GM21737 (cell line): ENCODE results near the gene CPM.
"Not testable (repeated sequence)": the region's sequence is repeated elsewhere in the genome, so short reads cannot be mapped to it uniquely, and the experiment has no call there.

Source experiments
- ATAC-seq: cut with Tn5 transposase; IDR thresholded peaks from one replicate; pipeline ENCODE4 v1.9.1; 2021; ENCODE audit warnings: mild to moderate bottlenecking, moderate library complexity; ENCODE audit not compliant: unreplicated experiment

The CPM gene

DNA sequence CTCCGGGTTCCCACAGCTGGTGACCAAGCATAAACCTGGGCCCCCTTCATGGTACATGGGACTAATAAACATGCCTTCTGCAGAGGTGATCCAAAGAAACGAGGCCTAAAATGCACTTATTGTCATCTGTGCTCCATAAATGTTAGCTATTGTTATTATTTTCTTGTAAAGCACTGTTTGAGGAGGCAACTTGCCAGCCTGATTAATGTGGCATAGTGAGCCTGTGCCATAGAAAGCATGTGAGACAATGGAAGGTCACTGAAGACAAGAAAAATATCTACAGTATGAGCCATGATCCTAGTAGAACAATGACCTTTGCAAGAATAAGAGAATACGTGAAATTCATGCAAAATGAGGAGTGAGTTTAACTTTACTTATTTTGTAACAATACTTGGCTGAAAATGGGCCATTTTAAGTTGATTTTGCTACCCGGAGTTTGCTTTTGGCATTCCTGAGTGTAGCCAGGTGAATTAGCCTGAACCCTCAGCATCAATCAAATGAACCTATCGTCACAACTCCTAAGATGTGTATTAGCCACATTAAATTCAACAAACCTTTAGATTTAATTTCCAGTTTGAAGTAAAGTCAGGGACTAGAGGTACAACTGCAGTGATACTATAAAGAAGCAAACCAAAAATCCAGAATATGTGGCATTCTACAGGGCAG lies 52.2 kb downstream of the CPM start:
- ATAC-seq = no peak

DNA sequence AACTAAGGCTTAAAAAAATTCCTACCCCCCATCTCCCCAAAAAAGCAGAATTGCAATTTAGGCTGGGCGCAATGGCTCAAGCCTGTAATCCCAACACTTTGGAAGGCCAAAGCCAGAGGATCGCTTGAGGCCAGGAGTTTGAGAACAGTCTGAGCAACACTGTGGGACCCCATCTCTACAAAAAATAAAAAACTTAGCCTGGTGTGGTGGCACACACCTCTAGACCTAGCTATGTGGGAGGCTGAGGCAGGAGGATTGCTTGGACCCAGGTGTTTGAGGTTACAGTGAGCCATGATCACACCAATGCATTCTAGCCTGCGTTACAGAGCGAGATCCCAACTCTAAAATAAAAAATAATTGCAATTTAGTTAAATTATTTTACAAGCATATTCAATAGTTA lies 54.1 kb downstream of the CPM start:
- no peak for ATAC-seq

DNA sequence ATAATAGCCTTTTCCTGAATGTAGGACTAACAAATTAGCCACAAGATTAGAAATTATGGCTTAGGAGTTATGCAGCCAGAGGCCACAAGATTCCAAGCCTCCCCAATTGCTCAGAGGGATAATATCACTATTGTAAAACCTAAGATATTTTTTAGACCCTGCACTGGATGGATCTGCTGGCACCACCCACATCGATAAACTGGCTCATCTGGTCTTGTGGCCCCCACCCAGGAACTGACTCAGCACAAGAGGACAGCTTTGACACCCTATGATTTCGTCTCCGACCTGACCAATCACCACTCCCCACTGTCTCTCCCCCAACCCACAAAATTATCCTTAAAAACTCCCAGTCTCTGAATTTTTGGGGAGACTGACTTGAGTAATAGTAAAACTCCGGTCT lies 54.7 kb downstream of the CPM start:
- no peak for ATAC-seq

DNA sequence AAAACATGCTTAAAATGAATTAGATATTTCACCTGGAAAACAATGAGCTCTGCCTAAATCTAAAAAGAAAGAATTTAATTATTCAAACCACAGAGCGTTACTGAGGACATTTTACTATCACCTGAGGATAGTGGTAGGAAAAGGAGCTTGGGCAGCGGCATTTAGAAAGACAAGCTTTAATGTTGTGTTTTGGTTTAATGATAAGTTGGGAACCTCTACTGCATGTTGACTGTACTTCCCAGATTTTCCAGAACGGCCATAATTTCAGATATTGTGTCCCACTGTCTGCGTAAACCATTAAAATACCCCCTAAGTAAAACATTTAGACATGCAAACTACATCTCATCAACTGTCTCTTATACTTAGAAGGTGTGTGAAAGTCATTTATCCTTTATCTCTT lies 55.4 kb downstream of the CPM start:
- no peak for ATAC-seq

DNA sequence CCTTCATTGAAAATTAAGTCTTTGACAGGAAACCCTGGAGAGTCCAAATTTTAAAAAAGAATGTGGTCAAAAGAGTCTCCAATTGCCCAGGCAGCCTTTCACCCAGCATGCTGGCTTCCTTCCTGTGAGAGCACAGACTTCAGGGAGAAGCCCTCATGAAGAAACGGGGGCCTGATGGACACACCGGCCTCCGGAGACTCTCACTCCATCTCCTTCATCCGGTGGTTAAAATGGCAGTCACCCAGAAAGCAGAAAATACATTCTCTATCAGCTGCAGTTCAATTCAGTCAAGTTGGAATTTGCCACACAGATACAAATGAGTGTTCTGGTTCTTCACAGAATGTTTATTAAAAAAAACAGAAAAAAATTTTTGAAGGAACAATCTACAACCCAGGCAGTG lies 56.5 kb downstream of the CPM start:
- ATAC-seq = no peak

DNA sequence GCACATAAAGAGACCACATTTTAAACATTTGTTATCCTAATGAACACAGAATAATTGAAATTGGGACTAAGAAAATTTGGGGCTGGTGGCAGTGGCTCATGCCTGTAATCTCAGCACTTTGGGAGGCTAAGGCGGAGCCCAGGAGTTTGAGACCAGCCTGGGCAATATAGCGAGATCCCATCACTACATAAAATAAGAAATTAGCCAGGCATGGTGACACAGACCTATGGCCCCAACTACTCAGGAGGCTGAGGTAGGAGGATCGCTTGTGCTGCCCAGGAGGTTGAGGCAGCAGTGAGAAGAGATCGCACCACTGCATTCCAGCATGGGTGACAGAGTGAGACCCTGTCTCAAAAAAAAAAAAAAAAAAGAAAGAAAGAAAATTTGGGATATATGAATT lies 59.7 kb downstream of the CPM start:
- no peak for ATAC-seq

DNA sequence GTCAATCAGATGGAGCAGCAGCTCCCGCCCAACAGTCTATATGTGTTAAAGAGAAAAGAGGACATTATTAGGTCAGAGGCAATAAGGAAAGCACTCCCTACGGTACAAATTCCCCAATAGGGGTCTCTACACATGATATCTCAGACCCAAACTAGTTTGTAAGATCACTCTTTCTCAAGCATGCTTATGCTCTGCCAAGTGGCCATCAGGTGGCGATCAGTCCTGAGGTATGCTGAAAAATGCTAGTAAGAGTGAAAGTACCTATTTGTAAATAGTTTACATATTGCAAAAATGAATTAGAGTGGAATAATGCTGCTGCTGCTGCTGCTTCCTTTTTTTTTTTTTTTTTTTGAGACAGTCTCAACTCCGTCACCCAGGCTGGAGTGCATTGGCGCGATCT lies 61.0 kb downstream of the CPM start:
- ATAC-seq = no peak

DNA sequence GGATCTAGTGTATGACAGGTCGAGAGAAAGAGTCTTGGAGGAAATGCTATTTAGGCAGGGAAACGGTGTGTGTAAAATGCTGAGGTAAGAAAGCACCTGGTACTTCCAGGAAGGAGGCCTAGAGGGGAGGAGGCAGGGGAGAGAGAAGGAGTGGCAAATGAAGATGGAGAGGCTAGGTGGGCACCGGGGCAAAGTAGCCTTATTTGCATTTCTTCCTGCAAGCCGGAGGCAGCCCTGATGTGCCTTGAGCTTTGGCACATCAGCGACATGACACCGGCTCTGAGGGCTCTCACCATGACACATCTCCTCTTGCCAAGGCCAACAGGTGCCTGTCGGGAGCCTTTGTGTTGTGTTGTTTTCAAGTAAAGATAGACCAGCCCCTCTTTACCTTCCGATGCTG lies 61.6 kb downstream of the CPM start:
- no peak for ATAC-seq

DNA sequence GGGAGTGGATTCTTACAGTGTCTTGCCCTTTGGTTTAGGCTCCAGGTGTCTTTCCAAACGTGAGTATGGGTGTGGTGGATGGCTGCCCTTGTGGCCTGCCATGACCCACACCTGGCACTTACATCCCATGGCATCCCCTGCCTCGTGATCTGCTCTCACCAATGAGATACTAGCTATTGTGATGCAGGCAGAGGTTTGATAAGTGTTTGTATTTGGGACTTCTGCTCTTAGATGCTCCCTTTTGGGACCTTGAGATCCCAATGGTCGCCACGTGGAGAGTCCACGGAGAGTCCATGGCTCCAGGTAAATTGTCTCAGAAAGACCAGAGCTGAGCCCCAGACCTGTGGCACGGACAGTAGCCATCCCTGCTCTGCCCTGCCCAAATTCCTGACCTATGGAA lies 62.5 kb downstream of the CPM start:
- no peak for ATAC-seq

DNA sequence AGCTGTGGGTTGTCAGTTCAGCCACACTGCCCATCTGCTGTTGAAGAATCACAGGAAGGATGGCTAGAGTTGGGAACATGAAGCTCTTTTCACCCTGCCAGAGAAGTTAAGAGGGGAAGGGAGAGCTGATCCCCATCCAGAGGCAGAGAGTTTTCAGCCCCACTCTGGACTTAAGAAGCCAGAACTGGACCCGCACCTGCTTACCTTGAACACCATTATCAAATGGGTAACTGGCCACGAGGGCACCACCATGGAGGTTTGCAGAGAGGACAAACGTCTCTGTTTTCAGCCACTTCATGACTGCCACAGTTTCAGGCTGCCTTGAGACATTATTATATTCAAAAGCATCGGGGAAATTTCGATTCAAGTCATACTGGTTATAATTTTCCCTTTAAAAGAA lies 63.0 kb downstream of the CPM start:
- ATAC-seq = no peak

DNA sequence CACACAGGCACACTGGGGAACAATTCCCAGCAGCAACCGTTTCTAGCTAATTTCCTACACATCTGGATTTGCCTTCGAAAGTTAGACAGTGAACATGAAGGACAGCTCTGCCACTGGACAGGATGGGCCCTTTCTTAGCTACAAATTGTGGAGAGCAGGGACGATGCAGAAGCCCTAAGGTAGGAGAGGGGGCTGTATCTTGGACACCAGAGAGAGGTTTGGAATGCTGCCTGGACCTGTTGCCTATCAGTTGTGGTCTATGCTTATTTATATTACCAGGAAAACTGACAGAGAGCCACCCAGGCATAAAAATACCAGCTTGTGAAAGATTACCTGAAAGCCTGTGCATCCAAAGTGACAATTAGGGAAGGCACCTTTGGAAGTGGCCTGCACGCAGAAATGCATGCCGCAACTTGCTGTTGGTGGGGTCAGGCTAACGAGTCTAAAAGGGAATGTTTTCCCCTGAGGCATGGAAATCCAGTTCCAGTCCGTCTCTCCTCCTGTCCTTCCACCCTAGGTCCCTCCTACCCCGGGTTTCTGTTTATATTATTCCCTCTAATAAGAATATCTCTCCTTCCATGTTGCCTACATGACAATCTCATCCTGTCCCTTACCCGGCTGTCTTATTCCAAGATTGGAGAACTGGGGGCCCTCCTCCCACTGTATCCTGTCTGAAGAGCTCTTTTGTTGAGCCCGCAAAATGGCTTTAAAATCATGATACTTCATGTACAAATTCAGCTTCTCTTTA lies 64.8 kb downstream of the CPM start:
- ATAC-seq = no peak

DNA sequence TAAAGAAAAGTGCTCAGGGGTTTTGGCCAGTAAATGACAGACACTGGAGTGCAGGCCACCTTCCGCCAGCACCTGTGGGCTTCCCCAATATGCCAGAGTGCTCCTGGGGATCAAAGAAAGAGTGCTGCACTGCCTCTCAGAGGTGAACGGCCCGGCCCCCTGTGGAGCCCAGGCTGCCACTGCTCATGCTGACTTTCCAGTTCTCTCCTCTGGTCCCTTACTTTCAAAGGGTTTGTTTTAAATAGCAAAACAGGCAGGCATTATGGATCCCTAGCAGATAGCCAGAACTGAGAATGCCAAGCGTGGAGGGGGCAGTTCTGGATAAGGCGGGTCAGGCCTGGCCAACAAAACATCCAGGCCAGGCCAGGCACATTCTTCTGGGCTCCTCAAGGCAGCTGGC lies 65.4 kb downstream of the CPM start:
- ATAC-seq = no peak

DNA sequence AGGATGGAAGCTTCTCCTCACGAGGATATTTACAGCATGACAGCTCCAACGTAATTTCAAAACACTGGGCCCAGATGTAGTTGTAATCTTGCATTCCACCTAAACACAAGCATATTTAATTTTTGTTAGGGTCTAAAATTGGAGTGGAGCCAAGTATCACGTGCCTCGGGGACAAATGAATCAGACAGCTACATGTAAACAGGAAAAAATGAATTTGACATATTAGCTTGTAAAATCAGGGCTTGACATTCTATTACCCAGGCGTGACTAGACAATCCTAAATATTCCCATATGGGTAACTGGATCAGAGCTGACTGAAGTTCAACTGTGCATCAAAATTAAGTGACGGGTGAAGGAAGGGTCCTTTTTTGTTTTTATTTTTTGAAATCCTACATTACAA lies 66.0 kb downstream of the CPM start:
- no peak for ATAC-seq

DNA sequence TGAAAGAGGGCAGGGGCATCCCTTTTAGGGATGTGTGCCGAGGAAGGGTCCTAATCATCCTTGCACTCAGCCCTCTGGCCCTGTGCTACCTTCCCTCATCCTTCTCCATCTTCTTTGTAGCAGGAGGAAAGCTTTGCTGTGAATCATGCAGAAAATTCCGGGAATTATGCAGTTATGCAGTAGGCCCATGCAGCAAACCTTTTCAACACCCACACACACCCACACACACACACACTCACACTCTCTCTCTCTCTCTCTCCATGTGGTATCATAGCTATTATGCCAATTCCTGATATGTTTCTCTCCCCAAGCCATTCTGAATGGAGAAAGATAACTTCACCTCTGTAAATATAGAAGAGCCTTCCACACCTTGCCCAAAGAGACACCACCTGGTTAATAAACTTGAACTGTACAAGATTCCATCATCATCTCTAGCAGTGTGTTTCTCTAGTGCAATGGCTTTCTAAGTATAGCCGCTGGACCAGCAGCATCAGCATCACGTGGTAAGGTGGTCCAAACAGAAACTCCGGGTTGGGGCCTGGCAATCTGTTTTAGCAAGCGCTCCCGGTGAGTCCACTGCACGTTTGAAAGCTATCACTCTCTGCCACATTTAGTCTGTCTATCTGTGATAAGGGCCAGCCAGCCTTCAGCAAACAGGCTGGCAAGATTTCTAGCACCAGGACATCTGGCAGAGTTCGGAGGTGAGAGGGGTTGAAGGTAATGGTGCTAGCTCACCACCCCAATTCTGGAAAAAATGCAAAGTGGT lies 67.4 kb downstream of the CPM start:
- ATAC-seq = no peak

DNA sequence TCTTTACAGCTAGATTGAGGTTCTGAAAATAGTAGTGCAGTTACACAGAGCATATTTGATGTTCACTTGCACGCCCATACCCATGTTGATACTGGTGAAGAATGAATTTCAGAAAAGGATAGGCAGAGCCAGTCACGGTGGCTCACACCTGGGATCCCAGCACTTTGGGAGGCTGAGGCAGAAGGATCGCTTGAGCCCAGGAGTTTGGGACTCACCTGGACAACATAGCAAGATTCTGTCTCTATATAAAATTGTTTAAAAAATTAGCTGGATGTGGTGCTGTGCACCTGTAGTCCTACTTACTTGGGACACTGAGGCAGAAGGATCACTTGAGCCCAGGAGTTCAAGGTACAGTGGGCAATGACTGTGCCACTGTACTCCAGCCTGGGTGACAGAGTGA lies 68.4 kb downstream of the CPM start:
- no peak for ATAC-seq

DNA sequence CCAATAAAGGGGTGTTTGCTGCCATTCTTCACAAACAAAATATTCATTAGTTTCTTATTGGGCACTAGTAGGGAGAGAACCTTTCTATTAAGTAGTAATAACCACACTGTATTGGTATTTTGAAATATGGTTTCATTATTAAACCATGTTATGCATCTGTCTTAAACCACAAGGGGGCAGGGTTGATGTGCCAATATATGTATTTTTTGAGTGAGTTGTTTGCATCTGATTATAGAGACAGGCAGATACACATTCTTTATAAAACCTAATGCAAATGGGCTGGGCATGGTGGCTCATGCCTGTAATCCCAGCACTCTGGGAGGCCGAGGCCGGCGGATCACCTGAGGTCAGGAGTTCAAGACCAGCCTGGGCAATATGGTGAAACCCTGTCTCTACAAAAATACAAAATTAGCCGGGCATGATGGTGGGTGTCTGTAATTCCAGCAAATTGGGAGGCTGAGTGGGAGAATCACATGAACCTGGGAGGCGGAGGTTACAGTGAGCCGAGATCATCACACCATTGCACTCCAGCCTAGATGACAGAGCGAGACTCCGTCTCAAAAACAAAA lies 69.0 kb downstream of the CPM start:
- not testable (repeated sequence) for ATAC-seq

DNA sequence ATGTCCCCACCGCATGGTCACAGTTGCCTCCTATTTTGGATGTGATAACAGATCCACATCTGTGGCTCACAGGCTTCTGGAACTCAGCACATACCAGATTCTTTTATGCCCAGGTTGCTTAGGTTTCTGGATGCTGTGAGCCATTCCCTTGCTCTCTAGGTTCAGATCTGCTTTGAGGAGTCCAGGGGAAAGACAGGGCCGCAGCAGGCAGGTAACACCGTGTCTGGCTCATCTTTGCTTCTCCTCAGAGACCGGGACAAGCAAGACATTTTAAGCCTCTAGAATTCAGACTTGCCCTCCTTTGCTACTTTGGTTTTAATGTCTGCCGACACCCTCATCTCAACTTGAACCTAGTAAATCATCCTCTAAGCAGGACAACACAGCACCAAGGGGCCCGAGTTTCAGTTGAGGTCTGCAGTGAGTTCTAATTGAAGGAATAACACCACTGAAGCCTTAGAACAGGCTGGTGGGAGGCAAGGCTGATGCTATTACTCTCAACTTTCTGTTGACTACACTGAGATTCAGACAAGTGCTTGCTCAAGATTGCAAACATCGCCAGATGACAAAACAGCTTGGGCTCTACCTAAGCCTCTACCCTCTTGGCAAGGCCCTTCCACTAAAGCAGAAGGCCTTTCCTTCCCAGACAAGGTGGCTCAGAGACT lies 69.7 kb downstream of the CPM start:
- no peak for ATAC-seq

DNA sequence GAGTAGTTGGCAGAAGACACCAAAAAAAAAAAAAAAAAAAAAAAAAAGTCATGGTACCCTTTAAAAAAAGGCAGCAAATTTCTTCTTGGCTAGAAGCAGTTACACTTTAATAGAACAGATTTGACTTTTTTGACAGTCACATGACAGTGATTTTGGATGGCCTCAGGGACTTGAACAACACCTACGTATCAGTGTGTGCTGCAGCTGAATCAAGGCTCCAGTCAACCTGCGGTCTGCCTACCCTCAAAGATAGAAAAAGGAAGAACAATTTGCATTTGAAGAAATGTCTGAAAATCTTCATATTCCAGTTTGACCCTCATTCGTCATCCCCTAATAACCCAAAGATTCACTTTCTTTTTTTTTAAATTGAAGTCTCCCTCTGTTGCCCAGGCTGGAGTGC lies 71.1 kb downstream of the CPM start:
- no peak for ATAC-seq

DNA sequence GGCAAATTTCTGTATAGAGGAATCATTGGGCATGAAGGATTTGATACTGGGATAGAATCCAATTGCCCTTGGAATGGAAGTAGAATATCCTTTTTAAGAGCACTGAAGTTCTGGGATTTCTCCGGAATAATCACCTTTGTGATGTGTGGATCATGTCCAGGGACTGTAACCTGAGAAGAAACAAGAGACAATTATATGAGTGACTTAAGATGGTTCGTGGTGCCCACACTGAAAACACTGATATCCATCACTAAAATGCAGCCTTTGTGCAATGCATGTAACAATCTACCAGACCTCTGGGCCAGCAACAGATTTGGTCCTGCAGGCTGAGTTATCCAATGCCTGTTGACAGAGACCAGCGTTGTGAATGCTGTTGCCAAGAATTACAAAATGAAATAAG lies 76.5 kb downstream of the CPM start:
- ATAC-seq = no peak

DNA sequence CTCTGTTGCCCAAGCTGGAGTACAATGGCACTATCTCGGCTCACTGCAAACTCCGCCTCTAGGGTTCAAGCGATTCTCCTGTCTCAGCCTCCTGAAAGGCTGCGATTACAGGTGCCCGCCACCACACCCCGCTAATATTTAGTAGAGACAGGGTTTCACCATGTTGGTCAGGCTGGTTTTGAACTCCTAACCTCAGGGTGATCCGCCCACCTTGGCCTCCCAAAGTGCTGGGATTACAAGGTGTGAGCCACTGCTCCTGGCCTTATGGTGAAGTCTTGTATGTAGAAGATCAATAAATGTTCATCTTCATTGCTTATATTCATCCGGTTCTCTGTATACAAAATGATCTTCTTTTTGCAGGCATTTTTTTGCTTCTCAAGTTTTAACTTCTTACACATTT lies 77.2 kb downstream of the CPM start:
- no peak for ATAC-seq

DNA sequence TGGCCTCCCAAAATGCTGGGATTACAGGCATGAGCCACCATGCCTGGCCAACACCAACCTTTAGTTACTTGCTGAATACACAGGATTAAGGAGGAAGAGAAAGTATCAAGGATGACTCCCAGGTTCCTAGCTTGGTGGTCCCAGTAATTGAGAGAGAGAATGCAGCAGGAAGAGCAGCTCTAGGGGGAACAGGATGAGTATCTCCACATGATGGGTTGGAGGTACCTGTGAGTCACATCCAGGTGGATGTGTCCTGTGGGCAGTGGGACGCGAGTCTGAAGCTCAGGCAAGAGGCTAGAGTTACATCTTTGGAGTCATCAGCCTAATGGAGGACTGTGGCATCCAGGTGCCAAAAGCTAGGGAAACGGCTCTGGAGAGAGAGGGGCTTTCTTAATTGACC lies 77.9 kb downstream of the CPM start:
- ATAC-seq = no peak
